ENCODE measurements around the gene PHF2. TPM values are rescaled to one million over a fixed set of nuclear protein-coding genes. Genes with fewer than 3 reads are reported as not detected.
A peak's percentile ranks its signal among the peaks of the same experiment; 100 is the strongest.

PHF2 gene
- total RNA-seq, 1 donor from 2014 or later: 22.9 TPM

GRCh38 chr9:93648181-93648580, 71.8 kb downstream of the PHF2 start:
- peaks cover 7% of the 10 kb centered on the region for H3K36me3 Mint-ChIP-seq (ENCODE audit: unreplicated experiment)
- no peak overlapping the region for H3K27ac Mint-ChIP-seq (ENCODE audit: unreplicated experiment)
- H3K4me3 Mint-ChIP-seq (ENCODE audit: unreplicated experiment): no peak overlapping the region
- no peak for TF ChIP-seq CTCF (IDR thresholded peaks at IDR 0.05; ENCODE audit: partially characterized antibody, unreplicated experiment)
- DNase-seq: peak; percentile 5
- H3K9me3 Mint-ChIP-seq (ENCODE audit: unreplicated experiment): peaks cover 3% of the 10 kb centered on the region
- no peaks in the 10 kb centered on the region for H3K4me1 Mint-ChIP-seq (ENCODE audit: low read depth, unreplicated experiment)
- peaks cover 3% of the 10 kb centered on the region for H3K27me3 Mint-ChIP-seq (ENCODE audit: unreplicated experiment)

GRCh38 chr9:93648836-93649235, 72.5 kb downstream of the PHF2 start:
- H3K36me3 Mint-ChIP-seq (ENCODE audit: unreplicated experiment): peaks cover 8% of the 10 kb centered on the region
- peak; percentile 6 for DNase-seq
- H3K4me1 Mint-ChIP-seq (ENCODE audit: low read depth, unreplicated experiment): no peaks in the 10 kb centered on the region
- H3K9me3 Mint-ChIP-seq (ENCODE audit: unreplicated experiment): peaks cover 5% of the 10 kb centered on the region
- no peak overlapping the region for H3K27ac Mint-ChIP-seq (ENCODE audit: unreplicated experiment)
- no peak for TF ChIP-seq CTCF (IDR thresholded peaks at IDR 0.05; ENCODE audit: partially characterized antibody, unreplicated experiment)
- H3K4me3 Mint-ChIP-seq (ENCODE audit: unreplicated experiment): no peak overlapping the region
- no peaks in the 10 kb centered on the region for H3K27me3 Mint-ChIP-seq (ENCODE audit: unreplicated experiment)

GRCh38 chr9:93649610-93650261, 73.4 kb downstream of the PHF2 start:
- no peaks in the 10 kb centered on the region for H3K4me1 Mint-ChIP-seq (ENCODE audit: low read depth, unreplicated experiment)
- no peak overlapping the region for H3K27ac Mint-ChIP-seq (ENCODE audit: unreplicated experiment)
- H3K9me3 Mint-ChIP-seq (ENCODE audit: unreplicated experiment): peaks cover 5% of the 10 kb centered on the region
- H3K27me3 Mint-ChIP-seq (ENCODE audit: unreplicated experiment): no peaks in the 10 kb centered on the region
- peaks cover 8% of the 10 kb centered on the region for H3K36me3 Mint-ChIP-seq (ENCODE audit: unreplicated experiment)
- H3K4me3 Mint-ChIP-seq (ENCODE audit: unreplicated experiment): no peak overlapping the region
- no peak for DNase-seq
- TF ChIP-seq CTCF (IDR thresholded peaks at IDR 0.05; ENCODE audit: partially characterized antibody, unreplicated experiment): no peak

- Mint-ChIP-seq H3K27me3 (ENCODE audit: unreplicated experiment) (no peaks in the 10 kb centered on the region), H3K4me1 (ENCODE audit: low read depth, unreplicated experiment) (no peaks in the 10 kb centered on the region), H3K27ac (ENCODE audit: unreplicated experiment) (no peak overlapping the region), H3K4me3 (ENCODE audit: unreplicated experiment) (no peak overlapping the region), H3K9me3 (ENCODE audit: unreplicated experiment) (peaks cover 5% of the 10 kb centered on the region), H3K36me3 (ENCODE audit: unreplicated experiment) (peaks cover 8% of the 10 kb centered on the region)
- DNase-seq: peak; percentile 9
- TF ChIP-seq CTCF (IDR thresholded peaks at IDR 0.05; ENCODE audit: partially characterized antibody, unreplicated experiment): no peak
Measured at GRCh38 chr9:93650448-93650847, 74.1 kb downstream of the PHF2 start.

GRCh38 chr9:93651521-93651950, 75.2 kb downstream of the PHF2 start:
- no peak for DNase-seq
- Mint-ChIP-seq H3K27me3 (ENCODE audit: unreplicated experiment) (no peaks in the 10 kb centered on the region), H3K4me3 (ENCODE audit: unreplicated experiment) (no peak overlapping the region), H3K9me3 (ENCODE audit: unreplicated experiment) (peaks cover 5% of the 10 kb centered on the region), H3K4me1 (ENCODE audit: low read depth, unreplicated experiment) (no peaks in the 10 kb centered on the region), H3K36me3 (ENCODE audit: unreplicated experiment) (peaks cover 8% of the 10 kb centered on the region), H3K27ac (ENCODE audit: unreplicated experiment) (no peak overlapping the region)
- TF ChIP-seq CTCF (IDR thresholded peaks at IDR 0.05; ENCODE audit: partially characterized antibody, unreplicated experiment): no peak
